Activated T-cell treated with anti-CD3 and anti-CD28 coated beads, Interleukin-2, amount 50 U/mL, for 1 hour (primary cell): ENCODE data around the gene RER1.
A peak's percentile ranks its signal among the peaks of the same experiment; 100 is the strongest.

Experiments
- DNase-seq: peaks from one replicate; pipeline ENCODE4 v3.0.0-alpha.2; 2020

RER1 gene

DNA sequence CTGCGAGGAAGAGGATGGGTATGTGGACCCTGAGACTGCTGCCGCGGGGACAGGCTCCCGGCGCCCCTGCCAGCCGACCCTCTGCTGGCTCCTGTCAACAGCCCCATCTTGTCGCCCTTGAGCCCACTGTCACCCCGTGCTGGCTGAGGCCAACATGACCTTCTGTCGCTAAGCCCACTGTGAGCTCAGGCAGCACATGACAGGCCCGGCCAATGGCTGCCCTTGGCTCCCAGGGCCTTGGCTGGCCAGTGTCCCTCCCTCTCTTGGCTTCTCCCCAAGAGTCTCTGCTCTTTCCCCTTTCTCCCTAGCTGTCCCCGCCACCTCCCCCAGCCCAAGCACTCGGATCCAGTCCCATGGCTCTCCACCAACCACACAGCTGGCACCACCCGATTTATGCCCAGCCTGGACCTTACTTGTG is 17.2 kb downstream of the RER1 start:
- no peak for DNase-seq

DNA sequence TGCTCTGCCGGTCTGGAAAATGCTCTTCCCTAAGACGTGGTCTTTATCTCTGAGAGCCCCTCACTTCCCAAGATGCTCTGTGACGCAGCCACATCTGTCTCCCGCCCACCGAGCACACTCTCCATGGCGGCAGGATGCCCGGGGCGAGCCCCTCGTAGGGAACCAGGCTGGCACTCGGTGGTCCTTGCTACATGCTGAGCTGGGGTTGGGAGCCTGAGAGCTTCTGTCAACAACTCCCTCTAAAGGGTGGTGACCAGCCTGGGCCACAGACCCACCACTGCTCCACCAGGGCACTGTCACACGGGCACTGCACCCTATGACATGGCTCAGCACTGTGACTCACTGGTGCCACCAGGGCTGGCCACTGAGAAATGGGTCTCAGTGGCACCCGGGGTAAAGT is 18.1 kb downstream of the RER1 start:
- no peak for DNase-seq

DNA sequence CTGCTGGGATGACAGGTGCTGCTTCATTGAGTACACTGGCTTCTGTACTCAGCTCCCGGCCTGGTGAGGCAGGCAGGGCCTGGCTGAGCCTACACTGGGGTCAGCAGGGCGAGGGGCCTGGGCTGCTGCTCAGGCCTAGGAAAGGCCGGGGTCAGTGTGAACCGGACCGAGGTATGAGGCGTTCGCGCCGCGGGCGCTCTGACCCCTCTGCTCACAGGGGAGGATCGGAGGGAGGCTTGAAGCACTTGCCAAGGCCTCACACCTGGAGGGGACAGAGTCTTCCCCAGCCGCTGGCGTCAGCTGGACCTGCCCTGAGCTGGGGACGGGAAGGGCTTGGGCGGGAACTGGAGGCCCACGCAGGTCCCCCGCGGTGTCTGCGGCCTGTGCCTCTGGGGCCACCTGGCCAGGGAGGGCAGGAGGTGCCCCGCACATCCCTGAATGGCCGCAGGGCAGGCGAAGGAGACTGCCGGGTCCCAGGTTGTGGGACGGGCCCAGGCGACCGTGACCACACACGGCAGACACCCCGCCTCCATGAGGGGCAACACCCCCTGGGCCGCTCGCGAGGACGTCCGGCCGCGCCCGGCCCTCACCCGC is 20.3 kb downstream of the RER1 start:
- DNase-seq = no peak

DNA sequence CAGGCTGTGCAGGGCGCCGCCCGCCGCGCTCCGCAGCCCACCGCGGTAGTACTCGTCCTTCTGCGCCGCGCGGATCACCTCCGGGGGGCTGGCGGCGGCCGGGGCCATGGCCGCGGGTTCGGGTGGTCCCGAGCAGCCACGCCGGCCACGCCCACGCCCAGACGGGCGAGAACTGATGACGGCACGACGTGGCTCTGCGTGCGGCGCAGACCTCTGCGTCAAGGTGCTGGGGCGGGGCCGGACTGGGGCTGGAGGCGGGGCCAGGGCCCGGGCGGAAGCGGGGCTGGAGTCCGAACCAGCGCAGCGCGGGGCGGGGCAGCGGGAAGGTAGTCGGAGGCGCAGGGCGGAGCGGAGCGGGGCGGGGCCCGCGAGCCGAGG is 20.7 kb downstream of the RER1 start, which contains the start of gene PEX10:
TSS of gene PEX10 (minus strand) at position 170 of the 378 bp plus-strand sequence. CDS start at position 108, 62 bp downstream.
- peak; percentile 99 for DNase-seq

DNA sequence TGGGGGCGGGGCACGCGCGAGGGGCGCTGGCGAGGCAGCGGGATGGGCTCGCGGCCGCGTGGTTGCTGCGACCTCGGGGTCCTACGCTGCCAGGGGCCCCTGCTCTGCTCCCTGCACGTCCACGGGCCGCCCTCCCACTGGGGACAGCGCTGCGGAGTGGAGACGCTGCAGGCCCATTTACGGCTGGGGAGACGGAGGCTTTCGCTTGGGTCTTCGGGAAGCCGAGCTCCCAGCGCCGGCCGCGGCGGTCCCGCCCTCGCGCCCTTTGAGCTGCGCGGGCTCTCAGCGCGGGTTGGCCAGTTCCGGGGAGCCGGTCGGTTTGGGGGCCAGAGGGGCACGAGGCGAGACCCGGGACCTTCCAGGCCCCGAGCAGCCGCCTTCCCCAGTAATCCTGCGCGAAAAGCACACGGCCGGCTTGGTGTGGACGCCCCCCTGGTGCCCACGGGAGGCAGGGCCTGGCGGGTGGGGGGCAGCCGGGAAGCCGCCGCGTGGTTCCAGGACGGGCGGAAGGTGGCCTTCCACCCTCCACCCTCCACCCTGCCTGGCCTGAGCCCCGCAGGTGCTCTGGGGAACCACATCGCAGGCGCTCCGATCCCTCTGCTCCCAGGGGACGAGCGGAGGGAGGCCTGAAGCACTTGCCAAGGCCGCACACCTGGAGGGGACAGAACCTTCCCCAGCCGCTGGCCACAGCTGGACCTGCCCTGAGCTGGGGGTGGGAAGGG is 21.3 kb downstream of the RER1 start:
- DNase-seq = peak; percentile 47

DNA sequence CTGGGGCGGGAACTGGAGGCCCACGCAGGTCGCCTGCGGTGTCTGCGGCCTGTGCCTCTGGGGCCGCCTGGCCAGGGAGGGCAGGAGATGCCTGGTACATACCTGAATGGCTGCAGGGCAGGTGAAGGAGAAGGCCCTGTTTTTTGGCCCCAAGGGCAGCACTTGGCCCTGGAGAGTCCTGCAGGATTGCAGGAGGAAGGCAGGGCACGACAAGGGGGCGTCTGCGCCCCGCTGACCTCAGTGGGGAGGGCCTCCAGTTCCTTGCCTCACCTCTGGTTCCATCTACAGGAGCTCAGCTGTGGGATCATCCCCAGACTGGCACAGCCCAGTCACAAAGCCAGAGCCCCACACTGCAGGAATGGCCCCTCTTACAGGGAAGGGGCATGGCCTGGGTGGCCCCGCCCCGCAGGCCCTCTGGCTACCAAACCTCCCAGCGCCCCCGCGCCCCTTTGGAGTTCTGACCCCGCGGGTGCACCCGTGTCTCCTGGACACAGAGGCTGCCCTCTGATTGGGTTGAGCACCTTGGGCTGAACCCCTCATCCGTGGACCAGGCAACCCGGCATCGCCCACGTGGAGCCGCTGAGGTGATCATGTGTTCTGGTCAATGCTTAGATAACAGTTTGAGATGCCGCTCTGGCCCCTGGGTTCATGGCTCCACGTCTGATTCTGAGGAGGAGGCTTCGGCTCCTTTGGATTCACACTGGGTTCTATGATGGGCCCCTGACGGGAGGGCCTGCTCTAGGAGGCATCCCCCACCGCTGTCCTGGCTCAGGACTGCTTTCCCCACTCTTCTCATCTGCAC is 22.1 kb downstream of the RER1 start:
- peak; percentile 44 for DNase-seq

DNA sequence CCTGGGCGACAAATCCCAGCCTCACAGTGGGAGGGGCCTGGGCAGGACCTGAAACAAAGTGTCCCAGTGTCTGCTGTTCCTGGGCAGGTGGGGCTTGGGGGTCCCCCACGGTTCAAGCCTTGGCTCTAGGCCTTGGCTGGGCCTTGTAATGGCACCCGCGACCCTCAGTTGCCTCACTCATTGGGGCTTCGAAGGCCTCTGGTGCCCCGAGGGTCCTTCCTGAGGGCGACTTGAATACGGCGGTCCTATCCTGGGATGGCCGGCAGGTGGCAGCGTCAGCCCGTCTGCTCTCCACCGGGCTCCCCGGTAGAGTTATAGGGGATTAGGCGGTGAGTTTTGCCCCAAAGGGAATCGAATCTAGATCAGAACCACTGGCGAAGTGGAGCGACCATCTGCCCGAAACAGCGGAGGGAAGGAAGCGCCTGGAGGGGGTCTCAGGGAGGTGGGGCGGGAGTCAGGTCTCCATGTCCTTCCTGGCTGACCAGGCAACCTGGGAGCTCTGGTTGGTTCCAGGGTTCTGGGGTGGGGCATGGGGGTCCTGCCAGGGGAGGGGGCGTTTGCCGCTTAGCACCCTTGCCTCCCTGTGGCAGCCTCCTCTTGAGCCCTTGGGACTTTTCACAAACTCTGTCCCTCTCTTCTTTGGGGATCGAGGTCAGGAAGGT is 22.8 kb downstream of the RER1 start:
- DNase-seq = peak; percentile 87

DNA sequence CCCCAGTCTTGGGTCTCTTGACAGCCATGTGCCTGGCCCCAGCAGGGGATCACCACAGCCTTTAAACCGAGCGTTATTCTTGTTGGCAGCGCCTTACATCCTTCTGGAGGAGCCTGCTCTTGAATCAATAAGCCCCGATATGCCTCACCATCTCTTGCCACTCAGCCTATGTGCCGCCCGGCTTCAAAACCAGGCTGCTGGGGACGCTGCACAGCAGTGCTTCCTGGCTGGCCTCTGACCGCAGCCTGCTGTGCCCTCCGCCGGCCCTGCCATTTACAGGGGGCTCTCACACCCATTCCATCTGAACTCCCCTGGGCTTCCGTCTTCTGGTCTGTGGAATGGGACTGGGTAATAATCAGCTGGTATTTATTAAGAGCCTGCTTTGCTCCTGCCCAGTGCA is 23.7 kb downstream of the RER1 start:
- DNase-seq = peak; percentile 29

DNA sequence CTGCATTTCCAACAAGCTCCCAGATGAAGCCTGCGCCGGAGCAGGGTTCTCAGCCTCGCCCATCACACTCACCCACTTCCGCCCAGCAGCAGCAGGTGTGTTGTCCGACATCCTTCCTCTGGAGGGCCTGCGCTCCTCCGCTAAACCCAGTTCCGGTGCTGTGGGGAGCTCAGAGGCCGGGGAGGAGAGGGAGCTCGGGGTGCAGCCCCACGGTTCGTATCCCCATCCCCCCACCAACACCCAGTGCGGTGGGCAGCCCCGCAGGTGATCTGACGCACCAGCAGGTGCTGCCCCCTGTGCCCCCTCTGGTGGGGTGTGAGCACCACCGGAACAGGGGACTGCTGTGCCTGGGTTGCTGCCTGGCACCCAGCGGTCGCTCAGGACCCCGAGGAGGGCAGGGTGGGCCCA is 24.2 kb downstream of the RER1 start:
- DNase-seq = peak; percentile 38

DNA sequence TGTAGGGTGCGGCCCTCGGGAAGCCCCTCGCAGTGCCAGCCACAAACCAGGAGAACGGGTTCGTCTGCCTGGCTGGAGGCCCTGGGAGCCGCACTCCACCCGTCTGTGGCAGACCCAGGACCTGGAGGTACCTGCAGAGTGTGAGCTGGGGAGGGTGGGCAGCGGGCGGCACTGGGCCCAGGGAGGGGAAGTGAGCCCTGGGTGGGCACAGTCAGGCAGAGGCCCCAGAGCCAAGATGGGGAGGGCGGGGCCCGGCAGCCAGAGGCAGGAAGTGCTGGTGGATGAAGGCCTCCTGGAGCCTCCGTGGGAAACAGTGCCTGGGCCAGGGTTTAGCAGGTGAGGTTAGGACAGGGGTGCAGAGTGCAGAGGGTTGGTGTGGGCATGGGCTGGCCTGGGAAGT is 24.8 kb downstream of the RER1 start:
- peak; percentile 39 for DNase-seq

DNA sequence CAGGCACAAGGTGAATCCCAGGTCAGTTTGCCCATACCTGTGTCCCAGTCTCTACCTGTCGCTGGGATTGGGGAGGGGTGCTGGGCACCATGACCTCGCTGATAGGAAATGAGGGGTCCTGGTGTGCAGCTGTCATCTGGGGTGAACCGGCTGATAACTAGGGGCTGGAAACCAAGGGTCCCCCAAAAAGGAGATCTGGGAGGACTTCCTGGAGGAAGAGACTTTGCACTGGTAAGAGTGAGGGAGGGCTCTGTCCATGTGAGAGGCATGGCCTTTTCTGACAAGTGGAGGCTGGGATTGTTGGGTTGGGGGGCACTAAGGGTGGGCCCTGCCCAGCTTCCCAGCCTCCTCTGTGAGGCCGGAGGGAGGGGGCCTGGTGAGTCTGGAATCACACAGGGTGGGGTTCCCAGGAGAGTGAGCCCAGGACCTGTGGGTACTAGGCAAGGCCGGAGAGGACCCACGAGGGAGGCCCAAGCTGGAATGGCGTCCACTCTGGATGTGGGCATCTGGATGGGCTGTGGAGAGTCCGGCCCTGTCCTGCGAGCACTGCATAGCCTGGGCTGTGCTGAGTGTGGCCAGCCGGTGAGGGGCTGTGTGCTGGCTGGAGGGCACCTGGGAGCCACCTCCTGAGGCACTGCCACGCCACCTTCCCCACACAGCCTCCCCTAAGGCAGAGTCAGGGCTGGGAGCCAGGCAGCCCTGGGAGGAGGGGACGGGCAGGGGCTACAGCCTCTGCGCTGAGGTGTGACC is 25.6 kb downstream of the RER1 start:
- no peak for DNase-seq

DNA sequence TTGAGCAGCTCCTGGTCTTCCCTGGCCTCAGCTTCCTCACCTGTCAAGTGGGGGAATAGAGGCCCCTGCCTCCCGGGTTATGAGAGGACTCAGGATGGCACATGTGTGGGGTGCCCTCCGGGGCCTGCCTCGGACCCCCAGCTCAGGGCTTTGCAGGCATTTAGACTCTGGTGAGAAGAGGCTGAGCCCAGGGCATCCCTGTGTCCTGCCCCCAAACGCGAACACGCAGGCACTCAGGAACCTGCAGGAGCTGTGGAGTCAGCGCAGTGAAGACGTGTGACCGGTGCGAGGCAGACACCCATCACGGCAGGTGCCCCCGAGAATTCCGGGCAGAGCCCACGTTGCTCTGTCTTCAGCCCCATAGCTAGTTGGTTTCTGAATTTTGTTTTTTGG is 26.2 kb downstream of the RER1 start:
- DNase-seq = no peak

DNA sequence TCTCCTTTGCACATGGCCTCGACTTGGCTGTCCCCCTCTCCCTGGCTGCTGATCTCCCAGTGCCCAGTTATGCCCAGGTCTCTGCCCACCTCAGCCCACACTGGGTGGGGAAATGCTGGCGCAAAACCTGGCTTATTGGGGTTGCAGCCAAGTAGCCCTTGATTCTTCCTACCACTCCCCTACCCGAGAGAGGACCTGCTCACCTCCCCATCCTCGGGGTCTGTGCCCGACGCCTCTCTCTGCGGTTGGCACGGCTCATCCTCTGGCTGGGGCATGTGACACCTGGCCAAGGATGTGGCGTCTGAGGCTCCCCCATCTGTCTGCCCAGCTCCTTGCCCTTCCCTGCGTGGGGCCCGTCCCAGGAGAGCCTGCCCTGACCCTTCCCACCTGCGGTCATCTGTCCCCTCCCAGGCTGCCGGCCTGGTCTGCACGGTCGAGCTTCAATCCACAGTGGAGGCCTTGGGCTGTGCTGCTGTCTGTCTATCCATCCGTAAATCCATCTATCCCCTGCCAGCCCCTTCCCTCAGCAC is 27.2 kb downstream of the RER1 start:
- DNase-seq = no peak

DNA sequence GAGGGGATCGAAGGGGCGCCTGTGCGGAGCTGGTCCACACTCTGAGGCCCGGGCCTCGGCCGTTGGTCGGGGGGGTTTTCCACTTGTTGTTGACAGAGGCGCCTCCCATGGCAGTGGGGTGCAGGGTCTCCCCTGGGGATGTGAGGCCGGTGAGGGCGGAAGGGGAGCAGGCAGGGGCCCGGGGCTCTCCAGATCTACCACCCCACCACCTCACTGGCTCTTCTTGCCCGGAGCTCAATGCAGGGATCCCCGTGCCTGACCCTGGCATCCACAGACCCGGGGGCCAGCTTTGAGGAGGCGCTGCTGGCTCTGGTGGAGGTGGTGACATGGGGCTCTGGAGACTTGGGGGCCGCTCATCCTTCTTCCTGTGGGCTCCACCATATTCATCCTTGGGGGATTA is 27.8 kb downstream of the RER1 start:
- no peak for DNase-seq

DNA sequence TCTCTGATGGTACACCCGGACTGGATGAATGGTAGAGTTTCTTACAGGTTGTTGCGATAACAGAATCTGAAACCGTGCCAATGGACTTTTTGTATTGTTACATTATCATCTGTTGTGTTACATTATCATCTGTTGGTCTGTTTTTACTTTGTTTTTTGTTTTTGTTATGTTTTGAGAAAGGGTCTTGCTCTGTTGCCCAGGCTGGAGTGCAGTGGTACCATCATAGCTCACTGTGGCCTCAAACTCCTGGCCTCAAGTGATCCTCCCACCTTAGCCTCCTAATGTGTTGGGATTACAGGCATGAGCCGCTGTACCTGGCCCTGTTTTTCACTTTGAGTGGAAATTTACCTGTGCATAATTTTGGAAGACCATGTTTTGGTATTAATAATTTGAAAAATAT is 30.9 kb downstream of the RER1 start:
- no peak for DNase-seq

DNA sequence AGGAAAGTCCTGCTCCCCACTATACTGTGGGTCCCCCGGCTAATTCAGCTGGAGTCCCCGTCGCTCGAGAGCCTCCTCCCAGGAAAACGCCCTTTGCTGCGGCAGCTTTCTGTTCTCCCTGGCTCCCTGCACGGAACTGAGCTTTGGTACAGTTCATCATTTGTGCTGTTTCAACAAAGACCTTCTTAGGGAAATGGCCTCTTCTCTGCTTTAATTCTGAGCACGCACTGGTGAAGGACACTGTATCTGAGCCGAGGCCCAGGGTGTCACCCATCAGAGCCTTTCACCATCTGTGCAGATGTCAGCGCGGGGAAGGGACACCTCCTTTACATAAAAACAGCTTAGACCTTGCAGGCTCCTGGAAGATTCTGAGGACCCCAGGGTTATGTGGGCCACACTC is 34.3 kb downstream of the RER1 start:
- DNase-seq = no peak

DNA sequence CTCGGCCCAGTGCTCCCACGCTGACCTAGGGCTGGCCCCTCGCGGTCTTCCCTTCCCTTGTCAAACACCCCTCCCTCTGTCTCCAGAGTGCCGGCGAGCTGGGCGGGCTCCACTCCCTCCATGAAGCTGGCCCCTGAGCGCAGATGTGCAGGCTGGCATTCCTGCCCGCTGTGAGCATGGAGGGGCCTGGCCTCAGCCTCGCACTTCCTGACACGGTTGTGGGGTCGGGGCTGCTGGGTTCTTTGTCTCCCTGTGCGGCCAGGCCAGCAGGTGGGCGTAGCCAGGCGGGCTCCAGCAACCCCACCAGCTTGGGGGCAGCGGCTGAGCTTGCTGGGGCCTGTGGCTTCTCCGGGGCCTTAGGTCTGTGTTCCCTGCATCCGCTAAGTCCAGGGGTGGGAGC is 34.9 kb downstream of the RER1 start:
- no peak for DNase-seq

DNA sequence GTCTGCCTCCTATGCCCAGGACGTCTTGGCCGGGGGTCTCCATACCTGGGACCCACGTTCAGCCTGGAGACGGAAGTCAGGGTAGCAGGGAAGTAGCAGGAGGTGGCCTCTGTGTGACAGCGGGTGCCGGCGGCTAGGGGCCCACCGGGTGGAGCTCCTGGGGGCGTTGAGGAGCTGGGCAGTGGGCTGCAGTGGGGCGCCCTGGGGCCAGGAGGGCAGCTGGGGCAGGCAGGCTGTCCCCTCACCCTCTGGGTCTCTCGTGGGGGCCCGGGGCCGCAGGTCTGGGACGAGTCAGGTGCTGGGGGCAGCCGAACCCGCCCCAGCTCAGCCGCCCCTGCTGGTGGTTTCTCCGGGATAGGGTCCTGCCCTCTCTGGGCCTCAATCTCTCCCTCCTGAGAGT is 35.4 kb downstream of the RER1 start:
- no peak for DNase-seq

DNA sequence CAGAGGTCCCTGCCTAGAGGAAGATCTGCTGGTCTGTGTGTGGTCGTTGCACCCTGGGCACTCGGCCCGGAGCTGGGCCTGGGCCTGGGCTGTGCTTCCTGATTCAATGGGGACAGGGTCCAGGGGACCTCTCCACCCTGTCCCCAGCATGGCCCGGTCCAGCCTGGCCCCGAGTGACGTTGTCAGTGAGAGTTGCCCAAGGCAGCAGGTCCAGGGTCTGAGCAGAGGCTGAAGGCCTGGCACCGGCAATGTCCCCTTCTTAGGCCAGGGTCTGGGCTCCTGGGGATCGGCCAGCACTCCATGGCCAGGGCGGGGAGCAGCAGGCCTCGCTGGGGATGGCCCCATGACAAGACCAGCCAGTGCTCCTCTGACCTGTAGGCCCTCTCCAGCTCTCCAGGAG is 36.3 kb downstream of the RER1 start:
- DNase-seq = no peak

DNA sequence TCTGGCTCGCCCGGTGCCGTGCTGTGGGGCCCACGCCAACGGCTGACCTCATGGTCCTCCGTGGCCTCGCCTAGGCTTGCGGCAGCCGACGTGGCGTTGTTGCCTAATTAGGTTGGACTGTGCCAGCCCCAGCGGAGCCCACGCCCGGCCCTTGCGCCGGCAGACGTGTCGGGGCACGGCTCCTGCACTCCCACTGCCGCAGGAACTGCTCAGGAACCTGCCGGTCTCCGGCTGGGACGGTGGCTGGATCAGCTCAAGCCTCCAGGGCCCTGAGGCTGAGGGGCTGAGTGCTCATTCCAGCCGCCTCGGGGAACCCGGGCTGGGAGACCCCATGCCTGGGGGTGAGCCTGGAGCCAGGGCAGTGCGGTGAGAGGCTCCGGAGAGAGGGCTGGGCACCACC is 36.8 kb downstream of the RER1 start:
- DNase-seq = no peak

DNA sequence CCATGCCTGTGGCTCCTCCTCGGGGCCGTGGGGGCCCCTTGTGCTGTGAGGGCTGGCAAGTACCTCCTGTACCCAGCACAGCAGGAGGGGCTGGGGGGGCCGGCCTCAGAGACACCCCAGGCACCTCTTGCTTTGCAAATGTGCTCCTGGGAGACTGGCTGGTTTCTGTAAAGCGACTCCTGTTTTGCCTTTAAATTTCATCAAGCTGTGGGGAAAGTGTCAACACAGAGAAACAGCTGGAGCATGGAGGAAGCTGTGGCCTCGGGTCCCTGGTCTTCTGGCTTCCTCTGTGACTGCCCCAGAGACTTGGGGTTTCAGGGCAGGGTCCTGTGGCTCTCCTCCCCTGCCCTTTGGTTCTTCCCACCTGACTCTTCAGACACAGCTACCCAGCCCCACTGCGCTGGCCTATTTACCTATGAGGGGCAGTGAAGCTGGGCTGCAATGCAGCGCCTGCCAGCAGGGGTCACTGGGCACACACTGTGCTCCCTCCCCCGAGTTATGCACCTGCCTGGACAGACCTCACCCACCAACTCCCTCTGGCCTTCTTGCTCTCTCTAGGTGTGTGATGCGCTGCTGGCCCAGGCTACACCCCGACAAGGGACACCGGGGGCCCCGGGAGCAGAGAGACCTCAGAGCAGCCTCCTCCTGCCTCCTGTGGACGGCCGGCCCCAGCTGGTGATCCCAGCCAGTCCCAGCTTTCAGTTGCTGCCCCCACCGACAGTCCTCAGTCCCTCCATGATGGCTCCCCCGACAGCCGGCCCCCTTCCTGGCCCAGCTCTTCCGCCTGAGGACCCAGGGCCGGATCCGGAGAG is 38.3 kb downstream of the RER1 start:
- DNase-seq = no peak

DNA sequence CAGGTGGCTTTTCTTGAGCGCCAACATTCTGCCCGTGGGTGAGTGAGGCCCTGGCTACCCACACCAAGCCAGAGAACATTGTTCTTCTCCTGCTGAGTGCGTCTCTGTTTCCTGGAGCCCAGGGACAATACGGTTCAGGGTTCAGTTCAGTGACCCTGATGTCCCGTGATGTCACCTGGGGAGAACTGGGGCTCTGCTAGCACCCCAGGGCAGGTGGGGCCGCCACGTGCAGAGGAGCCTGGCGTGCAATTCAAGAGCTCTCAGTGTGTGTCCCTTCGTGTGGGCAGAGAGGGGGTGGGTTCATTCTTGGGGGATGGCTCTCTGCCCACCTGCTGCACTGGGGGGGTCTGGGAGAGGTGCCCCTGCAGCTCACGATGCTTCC is 38.9 kb downstream of the RER1 start:
- DNase-seq = no peak
